ENCODE results near the gene CLDN8. TPM values are rescaled to one million over a fixed set of nuclear protein-coding genes. Genes with fewer than 3 reads are reported as not detected.

Gene CLDN8
- total and polyA plus RNA-seq, 8 donors: 0.14 to 0.64 (median 0.44) TPM; not detected in 2

GRCh38 chr21:30227633-30228404 is 11.9 kb upstream of the CLDN8 start:
- peak; percentile 84 for ATAC-seq
- intact Hi-C loops (cut with DNase I): no loop called here
- Histone ChIP-seq H3K27ac (peak overlapping the region in 1 of 2 donors; percentile 35), H3K4me1 (peaks cover 0 to 6% of the 10 kb centered on the region in 2 donors), H3K27me3 (no peaks in the 10 kb centered on the region), H3K36me3 (no peaks in the 10 kb centered on the region), H3K9me3 (no peaks in the 10 kb centered on the region), H3K4me3 (no peak overlapping the region)
- DNase-seq: peak in 1 of 4 donors; percentile 9
- no peak for TF ChIP-seq CTCF (IDR thresholded peaks at IDR 0.05)

GRCh38 chr21:30227128-30227527 is 11.2 kb upstream of the CLDN8 start:
- H3K27ac ChIP-seq: peak overlapping the region in 1 of 2 donors; percentile 35
- TF ChIP-seq CTCF (IDR thresholded peaks at IDR 0.05): no peak
- intact Hi-C loops (cut with DNase I): no loop called here
- H3K4me3 ChIP-seq: no peak overlapping the region
- H3K9me3 ChIP-seq: no peaks in the 10 kb centered on the region
- H3K27me3 ChIP-seq: no peaks in the 10 kb centered on the region
- DNase-seq (no peak), ATAC-seq (peak; percentile 58)
- peaks cover 0 to 6% of the 10 kb centered on the region in 2 donors for H3K4me1 ChIP-seq
- no peaks in the 10 kb centered on the region for H3K36me3 ChIP-seq

GRCh38 chr21:30223596-30223995 is 7.7 kb upstream of the CLDN8 start:
- H3K4me1 ChIP-seq: peaks cover 0 to 6% of the 10 kb centered on the region in 2 donors
- H3K27ac ChIP-seq: no peak overlapping the region
- H3K36me3 ChIP-seq: no peaks in the 10 kb centered on the region
- no peak for TF ChIP-seq CTCF (IDR thresholded peaks at IDR 0.05)
- no peaks in the 10 kb centered on the region for H3K9me3 ChIP-seq
- ATAC-seq (no peak), DNase-seq (no peak)
- H3K27me3 ChIP-seq: no peaks in the 10 kb centered on the region
- intact Hi-C loops (cut with DNase I): no loop called here
- no peak overlapping the region for H3K4me3 ChIP-seq

- no peaks in the 10 kb centered on the region for H3K27me3 ChIP-seq
- H3K9me3 ChIP-seq: no peaks in the 10 kb centered on the region
- no peak for TF ChIP-seq CTCF (IDR thresholded peaks at IDR 0.05)
- peaks cover 0 to 6% of the 10 kb centered on the region in 2 donors for H3K4me1 ChIP-seq
- H3K4me3 ChIP-seq: no peak overlapping the region
- H3K27ac ChIP-seq: no peak overlapping the region
- ATAC-seq (no peak), DNase-seq (no peak)
- no peaks in the 10 kb centered on the region for H3K36me3 ChIP-seq
- intact Hi-C loops (cut with DNase I): no loop called here
Measured at GRCh38 chr21:30222724-30223123, 6.8 kb upstream of the CLDN8 start.

GRCh38 chr21:30211071-30211470 is 4.8 kb downstream of the CLDN8 start:
- no peak for DNase-seq
- no peak overlapping the region for H3K27ac ChIP-seq
- ATAC-seq: no peak
- no peak for TF ChIP-seq CTCF (IDR thresholded peaks at IDR 0.05)
- no peak overlapping the region for H3K4me3 ChIP-seq
- intact Hi-C loops (cut with DNase I): no loop called here
- H3K4me1 ChIP-seq: no peaks in the 10 kb centered on the region
- no peaks in the 10 kb centered on the region for H3K27me3 ChIP-seq
- H3K9me3 ChIP-seq: no peaks in the 10 kb centered on the region
- no peaks in the 10 kb centered on the region for H3K36me3 ChIP-seq

All from left lung (tissue), 10 donors.